ENCODE data around the gene ELK1.

DNA sequence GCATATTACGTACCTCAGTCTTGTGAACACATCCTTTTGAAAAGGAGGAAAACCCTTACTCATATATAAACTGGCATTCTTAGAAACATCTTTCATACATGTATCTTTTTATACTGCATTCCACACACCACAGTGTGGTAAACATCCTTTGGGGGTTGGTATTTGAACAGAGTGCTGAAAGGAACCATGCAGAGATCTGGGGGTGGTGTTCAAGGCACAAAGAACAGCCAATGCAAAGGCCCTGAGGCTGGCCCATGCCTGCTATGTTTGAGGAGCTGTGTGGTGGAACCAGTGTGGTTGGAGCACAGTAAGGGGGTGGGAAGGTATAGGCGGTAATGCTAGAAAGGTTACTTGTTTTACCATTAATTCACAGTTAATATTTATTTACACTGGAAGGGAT lies 2.0 kb downstream of the ELK1 start:
- TF ChIP-seq, protein P1, sequence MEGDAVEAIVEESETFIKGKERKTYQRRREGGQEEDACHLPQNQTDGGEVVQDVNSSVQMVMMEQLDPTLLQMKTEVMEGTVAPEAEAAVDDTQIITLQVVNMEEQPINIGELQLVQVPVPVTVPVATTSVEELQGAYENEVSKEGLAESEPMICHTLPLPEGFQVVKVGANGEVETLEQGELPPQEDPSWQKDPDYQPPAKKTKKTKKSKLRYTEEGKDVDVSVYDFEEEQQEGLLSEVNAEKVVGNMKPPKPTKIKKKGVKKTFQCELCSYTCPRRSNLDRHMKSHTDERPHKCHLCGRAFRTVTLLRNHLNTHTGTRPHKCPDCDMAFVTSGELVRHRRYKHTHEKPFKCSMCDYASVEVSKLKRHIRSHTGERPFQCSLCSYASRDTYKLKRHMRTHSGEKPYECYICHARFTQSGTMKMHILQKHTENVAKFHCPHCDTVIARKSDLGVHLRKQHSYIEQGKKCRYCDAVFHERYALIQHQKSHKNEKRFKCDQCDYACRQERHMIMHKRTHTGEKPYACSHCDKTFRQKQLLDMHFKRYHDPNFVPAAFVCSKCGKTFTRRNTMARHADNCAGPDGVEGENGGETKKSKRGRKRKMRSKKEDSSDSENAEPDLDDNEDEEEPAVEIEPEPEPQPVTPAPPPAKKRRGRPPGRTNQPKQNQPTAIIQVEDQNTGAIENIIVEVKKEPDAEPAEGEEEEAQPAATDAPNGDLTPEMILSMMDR (conservative IDR thresholded peaks at IDR 0.05; ENCODE audit: low read depth in 2 of 2), result no peak
- TF ChIP-seq POLR2AphosphoS5 (IDR thresholded peaks at IDR 0.05; ENCODE audit: low read depth) (no peak), EZH2phosphoT487 (IDR thresholded peaks at IDR 0.05; ENCODE audit: unreplicated experiment) (no peak), CREB1 (CRISPR knock-in tag; IDR thresholded peaks at IDR 0.05; ENCODE audit: low read depth) (no peak), EZH2 (IDR thresholded peaks at IDR 0.05; ENCODE audit: low read depth, unreplicated experiment) (no peak)

Data from GM23338 (cell line).